Large intestine (tissue), 3 donors: ENCODE results near the gene KLHL2. TPM values are rescaled to one million over a fixed set of nuclear protein-coding genes. Genes with fewer than 3 reads are reported as not detected.
"Not testable (repeated sequence)": the region's sequence is repeated elsewhere in the genome, so short reads cannot be mapped to it uniquely, and the experiment has no call there.

ENCODE experiments used
- DNase-seq, 2 donors: peaks; one replicate each; pipeline versions ENCODE4 v3.0.0 to v3.0.0-alpha.2; 2013
- H3K27ac ChIP-seq: one replicate; pipeline ENCODE4 v1.5.1; 2013; ENCODE audit warnings: low read length
- H3K27me3 ChIP-seq: 2 replicates; pipeline ENCODE4 v1.6.1; 2013; ENCODE audit warnings: low read length; ENCODE audit not compliant: control insufficient read depth, insufficient read depth
- H3K36me3 ChIP-seq: 2 replicates; pipeline ENCODE4 v1.6.1; 2013; ENCODE audit warnings: low read length; ENCODE audit not compliant: control insufficient read depth, insufficient read depth
- H3K4me1 ChIP-seq: one replicate; pipeline ENCODE4 v1.6.1; 2013; ENCODE audit warnings: low read length; ENCODE audit not compliant: control insufficient read depth, insufficient read depth
- H3K4me3 ChIP-seq: one replicate; pipeline ENCODE4 v1.5.1; 2013; ENCODE audit warnings: low read length
- H3K9me3 ChIP-seq: one replicate; pipeline ENCODE4 v1.6.1; 2013; ENCODE audit warnings: mild to moderate bottlenecking, low read depth, low read length, moderate library complexity; ENCODE audit not compliant: control insufficient read depth
- WGBS: methylation state at CpG from one replicate; pipeline ENCODE4 v1.1.5; 2013; ENCODE audit warnings: low lambda C conversion rate; ENCODE audit not compliant: insufficient coverage; 5-methylcytosine and 5-hydroxymethylcytosine counted together
- polyA plus RNA-seq: library from polyadenylated mRNA; unstranded; fragments of 120-200 nt; gene quantifications from one replicate; pipeline ENCODE4 v1.2.1, GENCODE V29; 2013

The KLHL2 gene
- polyA plus RNA-seq, 1 donor = 15.0 TPM

DNA sequence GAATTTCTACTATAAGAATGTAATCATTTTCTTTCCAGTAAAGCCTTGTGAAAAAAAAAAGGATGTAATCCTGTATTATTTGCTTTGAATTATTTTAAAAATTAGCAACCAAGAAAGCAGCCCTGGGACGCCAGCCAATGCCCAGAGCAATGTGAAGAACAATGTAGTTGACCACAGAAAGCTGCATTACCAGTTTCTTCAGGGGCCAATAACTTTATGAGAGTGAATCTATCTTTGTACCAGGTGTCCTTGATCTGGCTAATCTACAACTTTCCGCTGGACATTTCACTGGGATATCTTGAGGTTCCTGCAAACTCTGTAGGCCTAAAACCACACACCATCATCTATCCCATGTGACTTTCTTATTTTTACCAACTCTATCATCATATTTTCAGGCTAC is 7.6 kb upstream of the KLHL2 start:
- H3K4me1 ChIP-seq = no peaks in the 10 kb centered on the region
- no peaks in the 10 kb centered on the region for H3K9me3 ChIP-seq
- H3K27ac ChIP-seq = no peak overlapping the region
- H3K27me3 ChIP-seq = no peaks in the 10 kb centered on the region
- no CpG with 5 or more reads among the region's 2 CpGs for WGBS
- DNase-seq = no peak
- no peak overlapping the region for H3K4me3 ChIP-seq
- no peaks in the 10 kb centered on the region for H3K36me3 ChIP-seq

DNA sequence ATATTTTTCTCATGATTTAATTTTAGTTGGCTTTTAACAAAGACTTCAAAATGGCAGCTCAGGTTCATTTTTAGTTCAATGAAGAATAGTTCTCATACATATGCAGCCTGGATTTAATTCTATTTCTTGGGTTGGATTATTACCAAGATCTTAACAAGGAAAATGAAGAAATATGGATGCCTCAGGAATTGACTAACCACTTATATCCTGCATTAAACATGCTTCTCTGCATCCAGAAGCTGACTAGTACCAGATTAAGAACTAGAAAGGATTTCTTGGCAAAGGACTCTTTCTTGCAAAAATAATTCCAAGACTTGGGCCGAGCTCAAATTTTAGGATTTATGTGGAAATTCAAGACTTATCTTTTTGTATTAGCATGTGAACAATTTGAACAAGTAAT is 5.6 kb upstream of the KLHL2 start:
- DNase-seq = no peak
- H3K27ac ChIP-seq = no peak overlapping the region
- WGBS = no CpG with 5 or more reads among the region's 1 CpG

DNA sequence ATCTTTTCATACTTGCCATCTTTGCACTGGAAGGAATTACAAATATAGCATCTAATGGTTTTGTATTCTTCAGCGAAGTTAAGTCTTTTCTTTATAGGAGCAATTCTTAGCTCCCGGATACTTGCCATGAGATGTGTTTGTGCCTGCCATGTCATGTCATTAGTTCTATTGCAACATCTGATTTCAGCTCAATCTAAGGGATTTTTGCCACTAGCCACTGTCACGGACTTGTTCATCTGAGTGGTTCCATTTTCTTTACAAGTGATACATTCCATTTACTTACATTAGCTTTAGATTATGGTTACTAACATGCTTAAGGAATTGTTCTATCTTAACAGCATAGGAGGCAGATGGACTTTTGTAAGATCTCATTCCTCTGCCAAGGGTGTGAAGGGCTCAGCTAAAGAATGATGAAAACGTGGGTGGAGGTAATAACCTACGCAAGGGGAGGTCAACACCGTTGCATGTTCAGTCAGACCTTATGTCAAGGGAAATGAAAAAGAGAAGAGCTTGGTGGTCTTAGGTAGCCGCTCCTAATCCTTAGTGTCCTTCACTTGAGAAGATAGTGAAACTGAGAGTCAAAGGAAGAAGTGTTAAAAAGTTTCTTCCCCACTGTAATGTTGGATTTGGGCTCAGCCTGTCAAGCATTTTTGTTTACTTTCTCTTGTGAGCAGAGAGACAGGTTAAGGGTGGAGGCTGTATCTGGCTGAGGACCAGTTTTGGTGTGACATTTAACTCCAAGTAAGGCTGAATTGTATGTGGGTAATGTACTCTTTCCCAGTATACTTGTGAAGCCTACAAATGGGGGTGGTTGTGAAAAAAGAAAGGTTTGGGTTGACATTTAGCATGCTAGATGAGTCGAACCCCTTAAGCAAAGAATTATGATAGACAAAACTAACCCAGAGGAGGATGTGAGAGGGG is 3.6 kb upstream of the KLHL2 start:
- no peaks in the 10 kb centered on the region for H3K9me3 ChIP-seq
- H3K36me3 ChIP-seq = no peaks in the 10 kb centered on the region
- H3K27ac ChIP-seq = no peak overlapping the region
- no peak overlapping the region for H3K4me3 ChIP-seq
- H3K4me1 ChIP-seq = peaks cover 9% of the 10 kb centered on the region
- DNase-seq = no peak
- no peaks in the 10 kb centered on the region for H3K27me3 ChIP-seq
- WGBS = 100% methylated on average over 1 of the region's 8 CpGs

More for the DNA sequence above, 5.6 kb upstream of the KLHL2 start:
- H3K4me1 ChIP-seq = peaks cover 9% of the 10 kb centered on the region
- no peaks in the 10 kb centered on the region for H3K27me3 ChIP-seq
- H3K9me3 ChIP-seq = no peaks in the 10 kb centered on the region
- H3K36me3 ChIP-seq = no peaks in the 10 kb centered on the region
- H3K4me3 ChIP-seq = no peak overlapping the region

DNA sequence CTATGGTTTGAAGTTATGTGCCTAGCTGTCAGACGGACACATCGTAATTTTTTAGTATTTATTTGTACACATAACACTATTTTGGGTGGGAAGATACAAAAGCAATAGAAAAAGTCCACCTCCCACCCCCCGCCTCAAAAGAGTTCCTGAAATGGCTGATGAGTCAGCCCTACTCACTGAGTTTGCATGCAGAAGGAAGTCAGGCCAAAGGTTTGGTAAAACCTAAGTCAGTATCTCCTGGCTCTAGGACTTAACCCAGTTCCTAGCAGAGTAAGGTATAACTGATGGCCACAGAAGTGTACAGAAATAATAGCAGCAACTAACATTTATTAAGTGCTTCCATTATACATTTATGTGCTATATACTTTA is 2.9 kb upstream of the KLHL2 start:
- WGBS = 100% methylated on average over 2 of the region's 3 CpGs
- H3K4me1 ChIP-seq = peaks cover 9% of the 10 kb centered on the region
- no peak overlapping the region for H3K4me3 ChIP-seq
- H3K27ac ChIP-seq = no peak overlapping the region
- no peak for DNase-seq
- H3K9me3 ChIP-seq = no peaks in the 10 kb centered on the region
- H3K27me3 ChIP-seq = no peaks in the 10 kb centered on the region
- no peaks in the 10 kb centered on the region for H3K36me3 ChIP-seq

DNA sequence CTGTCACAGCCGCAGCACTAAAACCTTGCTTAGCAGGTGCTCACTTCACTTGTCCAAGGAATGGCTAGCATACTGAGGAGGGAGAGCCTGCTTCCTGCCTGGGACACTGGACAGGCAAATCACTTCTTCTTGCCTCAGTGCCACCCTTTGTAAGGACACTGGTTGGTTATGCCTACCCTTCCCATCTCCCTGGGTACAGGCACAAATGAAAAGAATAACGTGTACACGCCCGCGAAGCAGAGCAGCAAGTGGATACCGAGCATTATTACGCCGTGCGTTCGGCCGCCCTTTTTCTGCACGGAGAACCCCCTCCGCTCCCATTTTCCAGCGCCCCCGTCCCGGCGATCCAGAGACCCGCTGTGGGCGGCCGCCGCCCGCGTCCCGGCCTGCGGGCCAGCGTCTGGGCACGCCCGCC is 338 bp upstream of the KLHL2 start:
- no CpG with 5 or more reads among the region's 28 CpGs for WGBS
- peaks cover 9% of the 10 kb centered on the region for H3K4me1 ChIP-seq
- peak overlapping the region; percentile 67 for H3K4me3 ChIP-seq
- no peak for DNase-seq
- no peaks in the 10 kb centered on the region for H3K36me3 ChIP-seq
- H3K27me3 ChIP-seq = no peaks in the 10 kb centered on the region
- peak overlapping the region; percentile 79 for H3K27ac ChIP-seq
- H3K9me3 ChIP-seq = no peaks in the 10 kb centered on the region

DNA sequence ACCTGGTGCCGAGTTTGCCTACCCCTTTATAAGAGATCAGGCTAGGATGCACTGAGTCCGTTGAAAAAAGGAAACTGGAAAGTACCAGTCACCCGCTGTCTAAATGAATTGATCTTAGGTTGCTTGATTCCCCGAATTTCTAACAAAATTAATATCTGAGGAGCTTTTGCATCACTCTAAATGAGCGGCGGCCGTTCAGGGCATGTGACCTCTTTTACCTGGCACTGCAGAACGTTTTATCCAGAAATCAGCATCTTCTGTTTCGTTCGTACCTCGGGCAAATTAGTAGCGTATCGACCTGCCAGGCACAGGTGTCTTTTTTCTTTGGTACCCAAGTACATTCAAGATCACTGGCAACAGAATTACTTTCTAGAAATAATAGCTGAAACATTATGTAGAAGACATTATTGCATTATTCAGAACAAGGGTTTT is 876 bp downstream of the KLHL2 start:
- Histone ChIP-seq H3K4me3 (peak overlapping the region; percentile 66), H3K27me3 (no peaks in the 10 kb centered on the region), H3K4me1 (peaks cover 9% of the 10 kb centered on the region), H3K9me3 (no peaks in the 10 kb centered on the region), H3K36me3 (no peaks in the 10 kb centered on the region), H3K27ac (no peak overlapping the region)
- DNase-seq = no peak
- no CpG with 5 or more reads among the region's 13 CpGs for WGBS

DNA sequence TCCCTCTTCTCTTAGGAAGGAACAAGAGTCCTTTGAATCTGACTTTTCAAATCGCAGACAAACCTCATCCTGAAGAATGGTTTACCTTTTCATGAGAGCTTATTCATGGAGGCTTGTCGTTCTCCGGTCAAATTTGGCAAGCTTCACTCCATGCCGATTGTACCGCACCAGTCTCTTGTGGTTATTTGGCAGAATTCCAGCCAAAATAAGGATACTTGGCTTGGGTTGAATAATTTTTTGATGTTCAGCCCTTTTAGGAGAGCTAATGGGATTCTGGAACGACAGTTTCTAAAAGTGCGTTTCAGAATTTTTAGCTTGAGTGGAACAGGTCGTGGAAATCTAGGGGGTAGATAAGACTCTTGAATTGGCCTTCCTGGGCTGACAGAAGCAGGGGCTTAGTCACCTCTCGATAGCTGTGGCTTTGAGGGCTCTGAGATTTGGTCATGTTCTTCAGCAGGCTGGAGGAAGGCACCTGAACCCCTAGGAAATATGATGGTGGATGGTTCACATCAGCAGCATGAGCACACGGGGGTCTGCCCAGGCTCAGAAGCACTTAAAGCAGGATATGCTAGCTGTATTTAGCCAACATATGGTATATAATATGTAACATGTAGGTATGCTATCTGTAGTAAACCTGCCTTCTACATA is 1.5 kb downstream of the KLHL2 start:
- DNase-seq = peak in 1 of 2 donors; percentile 4
- H3K4me1 ChIP-seq = peaks cover 9% of the 10 kb centered on the region
- WGBS = 87% methylated on average over 4 of the region's 10 CpGs
- H3K9me3 ChIP-seq = no peaks in the 10 kb centered on the region
- H3K27ac ChIP-seq = no peak overlapping the region
- no peak overlapping the region for H3K4me3 ChIP-seq
- H3K36me3 ChIP-seq = no peaks in the 10 kb centered on the region
- H3K27me3 ChIP-seq = no peaks in the 10 kb centered on the region

DNA sequence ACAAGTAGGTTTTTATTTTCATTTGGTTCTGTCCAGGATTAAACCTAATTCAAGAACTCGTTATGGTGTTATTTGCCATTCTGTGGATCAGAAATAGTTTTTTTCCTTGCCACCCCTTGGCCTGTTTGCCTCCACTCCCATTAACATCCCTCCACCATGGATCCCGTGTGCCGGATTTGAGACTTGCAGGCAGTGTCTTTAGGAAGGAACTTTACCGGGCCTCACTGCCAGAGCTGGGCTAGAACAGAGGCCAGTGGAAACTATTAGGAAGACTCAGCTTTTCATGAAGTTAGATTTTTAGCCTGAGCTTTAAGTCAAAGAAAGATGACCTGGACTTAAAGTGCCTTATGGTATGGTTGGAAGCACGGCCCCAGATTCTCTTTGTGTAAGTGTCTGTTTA is 2.4 kb downstream of the KLHL2 start:
- H3K27me3 ChIP-seq = no peaks in the 10 kb centered on the region
- no peak for DNase-seq
- no peak overlapping the region for H3K27ac ChIP-seq
- WGBS = 100% methylated on average over 1 of the region's 5 CpGs
- no peaks in the 10 kb centered on the region for H3K36me3 ChIP-seq
- no peak overlapping the region for H3K4me3 ChIP-seq
- H3K4me1 ChIP-seq = peaks cover 9% of the 10 kb centered on the region
- H3K9me3 ChIP-seq = no peaks in the 10 kb centered on the region

DNA sequence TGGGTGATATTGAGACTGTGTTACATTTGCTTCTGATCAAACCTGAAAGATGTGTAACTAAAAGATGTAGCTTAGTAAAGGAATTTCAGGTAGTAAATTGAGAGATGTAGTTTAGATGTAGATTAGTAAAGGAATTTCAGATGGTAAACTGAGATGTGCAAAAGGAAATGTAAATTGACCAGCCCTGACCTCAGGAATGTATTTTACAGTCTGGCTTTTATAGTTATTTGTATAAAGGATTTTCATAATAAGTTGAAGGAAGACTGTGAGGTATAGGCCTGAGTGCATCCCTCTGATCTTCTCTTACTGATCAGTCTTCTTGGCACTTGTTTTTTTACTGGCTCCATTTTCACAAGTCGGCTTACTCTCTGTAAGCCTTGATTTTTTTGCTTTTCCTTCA is 3.2 kb downstream of the KLHL2 start:
- Histone ChIP-seq H3K4me1 (peaks cover 9% of the 10 kb centered on the region), H3K36me3 (no peaks in the 10 kb centered on the region), H3K27ac (no peak overlapping the region), H3K27me3 (no peaks in the 10 kb centered on the region), H3K9me3 (no peaks in the 10 kb centered on the region), H3K4me3 (no peak overlapping the region)
- DNase-seq = no peak
- no CpG with 5 or more reads among the region's 1 CpG for WGBS

DNA sequence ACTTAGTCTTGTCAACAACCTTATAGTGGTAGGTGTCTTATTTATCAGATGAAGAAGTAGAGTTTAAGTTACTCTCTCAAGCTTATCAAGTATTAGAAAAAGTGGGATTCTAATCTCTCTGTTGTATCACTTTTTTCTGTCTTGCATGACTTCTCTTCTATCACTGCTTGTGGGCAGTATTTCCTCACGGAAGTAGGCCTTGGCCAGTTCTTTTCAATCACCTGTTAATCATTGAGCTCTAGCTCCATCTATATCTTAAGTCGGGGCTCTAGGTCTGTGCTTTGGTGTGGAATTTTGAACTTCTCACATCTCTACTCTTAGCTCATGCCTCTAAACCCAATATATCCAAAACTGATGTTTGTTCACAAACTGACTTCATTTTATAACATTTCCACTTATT is 5.3 kb downstream of the KLHL2 start:
- WGBS = 50% methylated on average over 1 of the region's 2 CpGs
- H3K4me3 ChIP-seq, H3K4me1 ChIP-seq, H3K27me3 ChIP-seq, H3K36me3 ChIP-seq, H3K9me3 ChIP-seq, H3K27ac ChIP-seq: not testable (repeated sequence)
- peak in 1 of 2 donors; percentile 19 for DNase-seq
